Measurements from ENCODE around the gene EDN3. TPM values are rescaled to one million over a fixed set of nuclear protein-coding genes. Genes with fewer than 3 reads are reported as not detected.

Gene EDN3
- total RNA-seq, 1 donor from 2014 or later = 1.7 TPM

DNA sequence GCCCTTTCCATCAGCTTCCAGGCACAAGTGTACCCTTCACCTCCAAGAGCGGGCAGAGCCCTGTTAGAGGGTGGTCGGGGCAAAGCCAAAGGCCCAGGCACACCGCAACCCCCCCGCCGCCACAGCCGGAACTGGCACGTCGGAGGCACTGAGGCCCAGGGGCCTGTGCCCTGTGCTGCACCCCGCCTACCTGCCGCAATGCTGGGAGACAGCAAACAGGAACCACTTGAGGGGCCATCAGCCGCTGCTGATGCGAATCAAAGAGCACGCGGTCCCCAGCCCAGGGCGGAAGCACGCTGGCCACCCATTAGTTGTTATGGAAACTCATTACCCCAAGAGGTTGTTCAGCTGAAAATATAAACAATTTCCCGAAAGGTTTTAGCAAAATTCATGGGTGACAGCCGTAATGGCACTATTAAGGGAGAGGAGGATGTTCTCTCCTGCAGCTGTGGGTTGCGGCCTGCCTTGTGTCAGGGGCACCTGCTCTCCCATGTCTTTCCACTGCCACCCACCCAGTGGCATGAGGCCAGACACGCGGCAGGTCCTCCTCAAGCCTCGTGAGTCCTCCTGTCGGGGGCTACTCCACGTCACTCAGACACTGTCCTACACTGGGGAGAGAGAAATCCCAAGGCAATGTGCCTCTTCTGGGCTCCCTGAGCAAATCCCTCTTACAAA is 65.3 kb downstream of the EDN3 start:
- no peak for DNase-seq

DNA sequence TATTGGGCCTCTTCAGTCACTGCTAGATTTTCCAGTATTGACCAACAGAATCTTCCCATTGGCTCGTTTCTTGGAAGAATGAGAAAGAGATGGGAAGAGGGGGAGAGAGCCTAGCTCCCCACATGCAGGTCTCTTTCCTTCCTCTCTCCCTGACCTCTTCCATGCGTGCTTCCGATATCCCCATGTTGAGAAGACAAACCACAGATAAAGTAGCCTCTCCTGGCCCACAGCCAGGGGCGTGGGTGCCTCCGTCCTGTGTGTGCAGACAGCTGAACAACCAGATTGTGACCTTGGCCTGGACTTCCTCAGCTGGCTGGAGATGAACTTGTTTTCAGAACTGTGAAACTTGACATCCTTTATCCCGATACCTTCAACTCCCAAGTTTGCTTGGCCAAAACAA is 71.0 kb downstream of the EDN3 start:
- DNase-seq = no peak

- no peak for DNase-seq
Observed at GRCh38 chr20:59374261-59374660, 73.8 kb downstream of the EDN3 start.

- no peak for DNase-seq
Observed at GRCh38 chr20:59375541-59375940, 75.1 kb downstream of the EDN3 start.

Other genes with a start within 250 kb of the EDN3 start
- under 0.01 TPM for gene ZNF831, start 136.8 kb upstream of the EDN3 start, total RNA-seq